Measurements from ENCODE around the gene ADAP1. TPM values are rescaled to one million over a fixed set of nuclear protein-coding genes. Genes with fewer than 3 reads are reported as not detected.
A peak's percentile ranks its signal among the peaks of the same experiment; 100 is the strongest.

The ADAP1 gene
- total and polyA plus RNA-seq, 9 donors = 0.52 to 16.4 (median 3.5) TPM

DNA sequence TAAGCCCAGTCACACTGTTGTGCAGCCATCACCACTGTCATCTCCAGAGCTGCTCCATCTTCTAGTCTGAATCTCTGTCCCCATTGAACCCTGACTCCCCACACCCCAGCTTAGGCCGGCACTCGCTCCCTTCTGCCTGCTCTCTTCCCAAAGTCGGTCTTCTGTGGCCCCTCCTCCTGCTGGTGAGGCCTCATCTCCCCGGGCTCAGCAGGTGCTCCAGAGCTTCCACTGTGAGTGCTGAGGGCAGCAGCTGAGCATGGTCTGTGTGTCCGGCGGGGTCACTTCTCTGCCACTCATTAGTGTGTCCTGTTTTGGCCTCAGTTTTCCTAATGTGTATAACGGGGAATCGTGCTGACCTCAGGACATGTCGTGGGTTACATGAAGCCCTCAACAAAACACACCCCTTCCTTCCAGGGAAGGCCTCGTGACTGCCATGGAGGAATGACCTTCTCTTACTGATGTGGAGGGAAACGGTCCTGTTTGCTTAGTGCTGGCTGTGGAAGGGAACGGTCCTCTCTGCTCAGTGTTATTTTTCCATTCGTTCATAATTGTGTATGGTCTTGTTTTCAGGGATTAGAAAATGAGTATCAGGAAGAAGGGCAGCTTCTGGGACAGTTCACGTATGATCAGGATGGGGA, 82.5 kb downstream of the ADAP1 start:
- no peaks in the 10 kb centered on the region for H3K36me3 ChIP-seq
- peak overlapping the region; percentile 17 to 85 for H3K27ac ChIP-seq
- intact Hi-C loops (cut with DNase I) = loop anchor here in 3 of 4 donors (2.0 to 10.0 kb wide), 6 partner anchors 29 to 347 kb away; no protein-coding TSS in a partner anchor

DNA sequence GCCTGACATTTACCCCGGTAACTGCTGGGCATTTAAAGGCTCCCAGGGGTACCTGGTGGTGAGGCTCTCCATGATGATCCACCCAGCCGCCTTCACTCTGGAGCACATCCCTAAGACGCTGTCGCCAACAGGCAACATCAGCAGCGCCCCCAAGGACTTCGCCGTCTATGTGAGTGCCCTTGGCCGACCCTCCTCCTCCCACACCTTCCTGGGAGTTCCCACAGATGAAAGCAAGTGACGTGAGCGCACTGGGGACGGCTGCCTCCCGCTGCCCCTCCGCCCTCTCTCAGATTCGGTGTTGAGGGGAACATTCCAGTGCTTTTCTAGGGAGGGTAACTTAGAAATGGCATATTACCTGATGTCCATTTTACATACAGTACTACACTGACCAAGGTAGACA, 85.1 kb downstream of the ADAP1 start:
- intact Hi-C loops (cut with DNase I) = loop anchor here in 1 of 4 donors (5.0 kb wide), 2 partner anchors 37 to 82 kb away; partner anchors contain the start of gene SUN1
- H3K36me3 ChIP-seq = no peaks in the 10 kb centered on the region

More for the DNA sequence above, 82.5 kb downstream of the ADAP1 start:
- WGBS, 3 donors = 65 to 78% (median 67%) methylated on average over 14 of the region's 14 CpGs
- Histone ChIP-seq H3K27me3 (no peaks in the 10 kb centered on the region), H3K9me3 (no peaks in the 10 kb centered on the region), H3K4me1 (ENCODE audit: insufficient read depth) (peaks cover 25% of the 10 kb centered on the region), H3K4me3 (no peak overlapping the region)
- no peak for DNase-seq
- TF ChIP-seq POLR2A (IDR thresholded peaks at IDR 0.05) (no peak), EP300 (IDR thresholded peaks at IDR 0.05) (no peak)
- TF ChIP-seq, protein P1, sequence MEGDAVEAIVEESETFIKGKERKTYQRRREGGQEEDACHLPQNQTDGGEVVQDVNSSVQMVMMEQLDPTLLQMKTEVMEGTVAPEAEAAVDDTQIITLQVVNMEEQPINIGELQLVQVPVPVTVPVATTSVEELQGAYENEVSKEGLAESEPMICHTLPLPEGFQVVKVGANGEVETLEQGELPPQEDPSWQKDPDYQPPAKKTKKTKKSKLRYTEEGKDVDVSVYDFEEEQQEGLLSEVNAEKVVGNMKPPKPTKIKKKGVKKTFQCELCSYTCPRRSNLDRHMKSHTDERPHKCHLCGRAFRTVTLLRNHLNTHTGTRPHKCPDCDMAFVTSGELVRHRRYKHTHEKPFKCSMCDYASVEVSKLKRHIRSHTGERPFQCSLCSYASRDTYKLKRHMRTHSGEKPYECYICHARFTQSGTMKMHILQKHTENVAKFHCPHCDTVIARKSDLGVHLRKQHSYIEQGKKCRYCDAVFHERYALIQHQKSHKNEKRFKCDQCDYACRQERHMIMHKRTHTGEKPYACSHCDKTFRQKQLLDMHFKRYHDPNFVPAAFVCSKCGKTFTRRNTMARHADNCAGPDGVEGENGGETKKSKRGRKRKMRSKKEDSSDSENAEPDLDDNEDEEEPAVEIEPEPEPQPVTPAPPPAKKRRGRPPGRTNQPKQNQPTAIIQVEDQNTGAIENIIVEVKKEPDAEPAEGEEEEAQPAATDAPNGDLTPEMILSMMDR (IDR thresholded peaks at IDR 0.05) = no peak

GRCh38 chr7:868189-868486, 86.3 kb downstream of the ADAP1 start:
- TF ChIP-seq, protein P1 (IDR thresholded peaks at IDR 0.05) = no peak
- TF ChIP-seq POLR2A (IDR thresholded peaks at IDR 0.05) (no peak), EP300 (IDR thresholded peaks at IDR 0.05) (no peak)
- intact Hi-C loops (cut with DNase I) = loop anchor here in 1 of 4 donors (5.0 kb wide), 2 partner anchors 36 to 81 kb away; partner anchors contain the start of gene SUN1
- Histone ChIP-seq H3K36me3 (no peaks in the 10 kb centered on the region), H3K27ac (peak overlapping the region; percentile 81 to 85), H3K4me3 (no peak overlapping the region), H3K27me3 (no peaks in the 10 kb centered on the region), H3K9me3 (no peaks in the 10 kb centered on the region), H3K4me1 (ENCODE audit: insufficient read depth) (peaks cover 19% of the 10 kb centered on the region)
- DNase-seq = no peak
- WGBS, 3 donors = 83 to 88% (median 88%) methylated on average over 17 of the region's 17 CpGs

More for the DNA sequence above, 85.1 kb downstream of the ADAP1 start:
- Histone ChIP-seq H3K4me1 (ENCODE audit: insufficient read depth) (peaks cover 19% of the 10 kb centered on the region), H3K27ac (peak overlapping the region in 1 of 2 donors; percentile 26), H3K27me3 (no peaks in the 10 kb centered on the region), H3K9me3 (no peaks in the 10 kb centered on the region), H3K4me3 (no peak overlapping the region)
- DNase-seq = no peak
- TF ChIP-seq EP300 (IDR thresholded peaks at IDR 0.05) (no peak), POLR2A (IDR thresholded peaks at IDR 0.05) (no peak)
- TF ChIP-seq, protein P1 (IDR thresholded peaks at IDR 0.05) = no peak
- WGBS, 3 donors = 69 to 81% (median 80%) methylated on average over 14 of the region's 14 CpGs

- TF ChIP-seq, protein P1 (IDR thresholded peaks at IDR 0.05) = no peak
- TF ChIP-seq POLR2A (IDR thresholded peaks at IDR 0.05) = no peak
- no peak for TF ChIP-seq EP300 (IDR thresholded peaks at IDR 0.05)
- intact Hi-C loops (cut with DNase I) = loop anchor here in 1 of 4 donors (5.0 kb wide), 2 partner anchors 35 to 80 kb away; partner anchors contain the start of gene SUN1
- WGBS, 3 donors = 56 to 58% (median 58%) methylated on average over 22 of the region's 22 CpGs
- H3K4me3 ChIP-seq = no peak overlapping the region
- H3K36me3 ChIP-seq = no peaks in the 10 kb centered on the region
- H3K27ac ChIP-seq = peak overlapping the region; percentile 81 to 85
- H3K4me1 ChIP-seq (ENCODE audit: insufficient read depth) = peaks cover 19% of the 10 kb centered on the region
- H3K9me3 ChIP-seq = no peaks in the 10 kb centered on the region
- peak; percentile 36 to 70 (median 60) for DNase-seq
- no peaks in the 10 kb centered on the region for H3K27me3 ChIP-seq
Observed at GRCh38 chr7:867406-868188, 86.9 kb downstream of the ADAP1 start.
